Measurements from ENCODE around the gene HSD17B2. TPM values are rescaled to one million over a fixed set of nuclear protein-coding genes. Genes with fewer than 3 reads are reported as not detected.
"Not testable (repeated sequence)": the region's sequence is repeated elsewhere in the genome, so short reads cannot be mapped to it uniquely, and the experiment has no call there.

The HSD17B2 gene
- total RNA-seq, 2 experiments from 2014 or later: not detected

- peaks cover 26% of the 10 kb centered on the region for H3K9me3 Mint-ChIP-seq
- no peak overlapping the region for H3K4me3 Mint-ChIP-seq
- H3K4me1 Mint-ChIP-seq (ENCODE audit: low read depth): peaks cover 19% of the 10 kb centered on the region
- H3K27ac Mint-ChIP-seq: no peak overlapping the region
- H3K36me3 Mint-ChIP-seq: peaks cover 37% of the 10 kb centered on the region
- H3K27me3 Mint-ChIP-seq: no peaks in the 10 kb centered on the region
- intact Hi-C loops (cut with micrococcal nuclease): no loop called here
- ChIA-PET CTCF (no interaction called here), POLR2A (no interaction called here)
- no peak for DNase-seq
Observed at GRCh38 chr16:82007189-82007588, 27.9 kb upstream of the HSD17B2 start.

GRCh38 chr16:82008957-82009592, 26.0 kb upstream of the HSD17B2 start:
- Mint-ChIP-seq H3K27ac (no peak overlapping the region), H3K4me1 (ENCODE audit: low read depth) (peaks cover 19% of the 10 kb centered on the region), H3K36me3 (peaks cover 33% of the 10 kb centered on the region), H3K27me3 (no peaks in the 10 kb centered on the region), H3K4me3 (no peak overlapping the region), H3K9me3 (peaks cover 26% of the 10 kb centered on the region)
- ChIA-PET POLR2A (no interaction called here), CTCF (no interaction called here)
- intact Hi-C loops (cut with micrococcal nuclease): no loop called here
- DNase-seq: no peak

GRCh38 chr16:82009789-82010188, 25.3 kb upstream of the HSD17B2 start:
- Mint-ChIP-seq H3K4me1 (ENCODE audit: low read depth) (peaks cover 19% of the 10 kb centered on the region), H3K9me3 (peaks cover 26% of the 10 kb centered on the region), H3K36me3 (peaks cover 32% of the 10 kb centered on the region)
- CTCF ChIA-PET, POLR2A ChIA-PET, H3K27me3 Mint-ChIP-seq, H3K27ac Mint-ChIP-seq, H3K4me3 Mint-ChIP-seq: not testable (repeated sequence)
- DNase-seq: peak; percentile 22
- intact Hi-C loops (cut with micrococcal nuclease): loop anchor here (2.0 to 10.0 kb wide), 2 partner anchors 115 to 161 kb away; partner anchors contain the start of gene MPHOSPH6

GRCh38 chr16:82010649-82011048, 24.4 kb upstream of the HSD17B2 start:
- intact Hi-C loops (cut with micrococcal nuclease): loop anchor here (2.0 to 10.0 kb wide), 2 partner anchors 116 to 160 kb away; partner anchors contain the start of gene MPHOSPH6
- Mint-ChIP-seq H3K27ac (peak overlapping the region; percentile 84), H3K27me3 (peaks cover 5% of the 10 kb centered on the region), H3K4me1 (ENCODE audit: low read depth) (peaks cover 19% of the 10 kb centered on the region), H3K9me3 (peaks cover 30% of the 10 kb centered on the region), H3K36me3 (peaks cover 32% of the 10 kb centered on the region), H3K4me3 (peak overlapping the region; percentile 79)
- ChIA-PET POLR2A (no interaction called here), CTCF (no interaction called here)
- peak; percentile 25 for DNase-seq

- Mint-ChIP-seq H3K36me3 (peaks cover 30% of the 10 kb centered on the region), H3K27ac (peak within 1 kb of the TSS; percentile 84), H3K4me1 (ENCODE audit: low read depth) (peaks cover 19% of the 10 kb centered on the region), H3K9me3 (peaks cover 30% of the 10 kb centered on the region), H3K27me3 (peaks cover 7% of the 10 kb centered on the region), H3K4me3 (peak within 1 kb of the TSS; percentile 79)
- ChIA-PET POLR2A (no interaction called here), CTCF (no interaction called here)
- intact Hi-C loops (cut with micrococcal nuclease): loop anchor here (2.0 to 10.0 kb wide), 2 partner anchors 116 to 160 kb away; partner anchors contain the start of gene MPHOSPH6
- DNase-seq: peak; percentile 76
Observed at GRCh38 chr16:82011199-82011641, 23.8 kb upstream of the HSD17B2 start, which contains the start of gene SDR42E1. TSS of gene SDR42E1 (minus strand) at chr16:82011470. CDS start at chr16:82000858, 10,612 bp downstream.

GRCh38 chr16:82013139-82013538, 21.9 kb upstream of the HSD17B2 start:
- H3K27me3 Mint-ChIP-seq: peaks cover 10% of the 10 kb centered on the region
- no peak for DNase-seq
- ChIA-PET CTCF (interaction anchor here (0.9 to 1.8 kb wide), 2 partner anchors 48 to 217 kb away, joined by 3 to 4 read pairs; no protein-coding TSS in a partner anchor), POLR2A (no interaction called here)
- peaks cover 28% of the 10 kb centered on the region for H3K36me3 Mint-ChIP-seq
- peaks cover 19% of the 10 kb centered on the region for H3K4me1 Mint-ChIP-seq (ENCODE audit: low read depth)
- no peak overlapping the region for H3K4me3 Mint-ChIP-seq
- H3K9me3 Mint-ChIP-seq: peaks cover 28% of the 10 kb centered on the region
- H3K27ac Mint-ChIP-seq: no peak overlapping the region
- intact Hi-C loops (cut with micrococcal nuclease): loop anchor here (10.0 kb wide), 1 partner anchor 118 kb away; no protein-coding TSS in a partner anchor

- peaks cover 4% of the 10 kb centered on the region for H3K36me3 Mint-ChIP-seq
- ChIA-PET POLR2A (no interaction called here), CTCF (no interaction called here)
- peaks cover 4% of the 10 kb centered on the region for H3K9me3 Mint-ChIP-seq
- peaks cover 21% of the 10 kb centered on the region for H3K27me3 Mint-ChIP-seq
- intact Hi-C loops (cut with micrococcal nuclease): loop anchor here (10.0 kb wide), 1 partner anchor 121 kb away; no protein-coding TSS in a partner anchor
- DNase-seq: no peak
- no peak overlapping the region for H3K27ac Mint-ChIP-seq
- peaks cover 5% of the 10 kb centered on the region for H3K4me1 Mint-ChIP-seq (ENCODE audit: low read depth)
- H3K4me3 Mint-ChIP-seq: no peak overlapping the region
Observed at GRCh38 chr16:82016263-82016662, 18.8 kb upstream of the HSD17B2 start.

- peaks cover 21% of the 10 kb centered on the region for H3K27me3 Mint-ChIP-seq
- intact Hi-C loops (cut with micrococcal nuclease): loop anchor here (10.0 kb wide), 1 partner anchor 122 kb away; no protein-coding TSS in a partner anchor
- ChIA-PET CTCF (no interaction called here), POLR2A (no interaction called here)
- no peak overlapping the region for H3K4me3 Mint-ChIP-seq
- H3K9me3 Mint-ChIP-seq: peaks cover 4% of the 10 kb centered on the region
- H3K27ac Mint-ChIP-seq: no peak overlapping the region
- no peaks in the 10 kb centered on the region for H3K4me1 Mint-ChIP-seq (ENCODE audit: low read depth)
- no peaks in the 10 kb centered on the region for H3K36me3 Mint-ChIP-seq
- no peak for DNase-seq
Observed at GRCh38 chr16:82016964-82017363, 18.1 kb upstream of the HSD17B2 start.

GRCh38 chr16:82017911-82018568, 17.0 kb upstream of the HSD17B2 start:
- DNase-seq: no peak
- Mint-ChIP-seq H3K27ac (no peak overlapping the region), H3K4me3 (no peak overlapping the region), H3K9me3 (peaks cover 4% of the 10 kb centered on the region), H3K4me1 (ENCODE audit: low read depth) (no peaks in the 10 kb centered on the region), H3K27me3 (peaks cover 22% of the 10 kb centered on the region), H3K36me3 (no peaks in the 10 kb centered on the region)
- CTCF ChIA-PET: interaction anchor here (0.7 kb wide), 1 partner anchor 862 kb away, joined by 3 read pairs; no protein-coding TSS in a partner anchor
- POLR2A ChIA-PET: no interaction called here
- intact Hi-C loops (cut with micrococcal nuclease): loop anchor here (10.0 kb wide), 1 partner anchor 123 kb away; no protein-coding TSS in a partner anchor

- peaks cover 4% of the 10 kb centered on the region for H3K9me3 Mint-ChIP-seq
- ChIA-PET POLR2A (no interaction called here), CTCF (no interaction called here)
- intact Hi-C loops (cut with micrococcal nuclease): loop anchor here (10.0 kb wide), 1 partner anchor 125 kb away; no protein-coding TSS in a partner anchor
- no peaks in the 10 kb centered on the region for H3K36me3 Mint-ChIP-seq
- no peak overlapping the region for H3K4me3 Mint-ChIP-seq
- peaks cover 35% of the 10 kb centered on the region for H3K27me3 Mint-ChIP-seq
- DNase-seq: no peak
- H3K27ac Mint-ChIP-seq: no peak overlapping the region
- H3K4me1 Mint-ChIP-seq (ENCODE audit: low read depth): no peaks in the 10 kb centered on the region
Observed at GRCh38 chr16:82019535-82019934, 15.5 kb upstream of the HSD17B2 start.

GRCh38 chr16:82020051-82020450, 15.0 kb upstream of the HSD17B2 start:
- Mint-ChIP-seq H3K9me3 (peaks cover 2% of the 10 kb centered on the region), H3K36me3 (no peaks in the 10 kb centered on the region), H3K27ac (no peak overlapping the region), H3K4me1 (ENCODE audit: low read depth) (no peaks in the 10 kb centered on the region), H3K4me3 (no peak overlapping the region), H3K27me3 (peaks cover 33% of the 10 kb centered on the region)
- CTCF ChIA-PET: no interaction called here
- intact Hi-C loops (cut with micrococcal nuclease): no loop called here
- POLR2A ChIA-PET: no interaction called here
- DNase-seq: no peak

GRCh38 chr16:82023206-82023605, 11.8 kb upstream of the HSD17B2 start:
- POLR2A ChIA-PET: no interaction called here
- CTCF ChIA-PET: no interaction called here
- Mint-ChIP-seq H3K27ac (no peak overlapping the region), H3K4me3 (no peak overlapping the region), H3K4me1 (ENCODE audit: low read depth) (no peaks in the 10 kb centered on the region), H3K9me3 (no peaks in the 10 kb centered on the region), H3K36me3 (no peaks in the 10 kb centered on the region), H3K27me3 (peaks cover 27% of the 10 kb centered on the region)
- intact Hi-C loops (cut with micrococcal nuclease): no loop called here
- DNase-seq: no peak
